ENCODE data around the gene GNA12.
"Not testable (repeated sequence)": the region's sequence is repeated elsewhere in the genome, so short reads cannot be mapped to it uniquely, and the experiment has no call there.

GNA12 gene

GRCh38 chr7:2725178-2726105, 118.7 kb downstream of the GNA12 start:
- DNase-seq: no peak

- no peak for DNase-seq
Measured at GRCh38 chr7:2724453-2725177, 119.5 kb downstream of the GNA12 start.

- DNase-seq: not testable (repeated sequence)
Measured at GRCh38 chr7:2724036-2724435, 120.1 kb downstream of the GNA12 start.

GRCh38 chr7:2723138-2723850, 120.8 kb downstream of the GNA12 start:
- no peak for DNase-seq

GRCh38 chr7:2722591-2722990, 121.5 kb downstream of the GNA12 start:
- no peak for DNase-seq

- no peak for DNase-seq
Measured at GRCh38 chr7:2721842-2722241, 122.3 kb downstream of the GNA12 start.

- DNase-seq: no peak
Measured at GRCh38 chr7:2720024-2720423, 124.1 kb downstream of the GNA12 start.

- DNase-seq: peak; percentile 69
Measured at GRCh38 chr7:2719007-2719406, 125.1 kb downstream of the GNA12 start.

GRCh38 chr7:2718296-2718965, 125.7 kb downstream of the GNA12 start:
- DNase-seq: no peak

- no peak for DNase-seq
Measured at GRCh38 chr7:2717293-2718261, 126.5 kb downstream of the GNA12 start.

- DNase-seq: no peak
Measured at GRCh38 chr7:2716906-2717292, 127.2 kb downstream of the GNA12 start.

- DNase-seq: no peak
Measured at GRCh38 chr7:2716488-2716887, 127.6 kb downstream of the GNA12 start.

- peak; percentile 43 for DNase-seq
Measured at GRCh38 chr7:2715341-2716231, 128.5 kb downstream of the GNA12 start.

- DNase-seq: no peak
Measured at GRCh38 chr7:2714636-2715035, 129.5 kb downstream of the GNA12 start.

- no peak for DNase-seq
Measured at GRCh38 chr7:2713978-2714377, 130.1 kb downstream of the GNA12 start.

- no peak for DNase-seq
Measured at GRCh38 chr7:2713370-2713769, 130.7 kb downstream of the GNA12 start.

GRCh38 chr7:2711895-2712675, 132.0 kb downstream of the GNA12 start:
- no peak for DNase-seq

- DNase-seq: peak; percentile 42
Measured at GRCh38 chr7:2710901-2711551, 133.1 kb downstream of the GNA12 start.

GRCh38 chr7:2710286-2710655, 133.8 kb downstream of the GNA12 start:
- DNase-seq: peak; percentile 40
